GM12865 (cell line): ENCODE data around the gene GRM2.

Source experiments
- DNase-seq: peaks from one replicate; pipeline ENCODE4 v3.0.0; 2010; ENCODE audit warnings: low read depth
- H3K4me3 ChIP-seq: 2 replicates; pipeline ENCODE4 v1.5.1; 2011; ENCODE audit warnings: mild to moderate bottlenecking, low read depth, low read length, control low read depth
- TF ChIP-seq, protein P1 (sequence below): IDR thresholded peaks from 2 replicates; pipeline ENCODE4 v1.5.1; 2011; ENCODE audit warnings: low read length, control low read depth, low read depth, inconsistent platforms; ENCODE audit not compliant: insufficient read depth; ENCODE audit errors: missing control alignments

The GRM2 gene

DNA sequence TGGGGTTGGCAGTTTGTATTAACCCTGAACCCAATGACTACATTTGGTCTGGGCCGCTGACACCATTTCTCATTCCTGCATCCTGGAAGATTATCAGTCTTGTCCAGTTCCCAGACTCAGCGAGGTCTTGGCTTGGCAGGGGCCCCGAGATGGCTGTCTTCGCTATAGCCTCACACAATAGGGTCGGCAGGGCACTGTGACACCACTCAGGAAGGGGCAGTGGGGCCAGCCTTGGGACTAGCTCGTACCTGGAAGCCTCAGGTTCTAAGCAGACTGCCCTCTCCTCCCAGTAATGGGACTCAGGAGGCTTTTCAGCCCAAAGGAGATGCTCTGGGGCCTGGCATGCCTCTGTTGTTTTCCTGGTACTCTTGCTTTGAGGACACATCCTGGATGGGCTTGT is 26.7 kb upstream of the GRM2 start:
- H3K4me3 ChIP-seq, result no peak overlapping the region
- DNase-seq, result no peak
- TF ChIP-seq, protein P1, sequence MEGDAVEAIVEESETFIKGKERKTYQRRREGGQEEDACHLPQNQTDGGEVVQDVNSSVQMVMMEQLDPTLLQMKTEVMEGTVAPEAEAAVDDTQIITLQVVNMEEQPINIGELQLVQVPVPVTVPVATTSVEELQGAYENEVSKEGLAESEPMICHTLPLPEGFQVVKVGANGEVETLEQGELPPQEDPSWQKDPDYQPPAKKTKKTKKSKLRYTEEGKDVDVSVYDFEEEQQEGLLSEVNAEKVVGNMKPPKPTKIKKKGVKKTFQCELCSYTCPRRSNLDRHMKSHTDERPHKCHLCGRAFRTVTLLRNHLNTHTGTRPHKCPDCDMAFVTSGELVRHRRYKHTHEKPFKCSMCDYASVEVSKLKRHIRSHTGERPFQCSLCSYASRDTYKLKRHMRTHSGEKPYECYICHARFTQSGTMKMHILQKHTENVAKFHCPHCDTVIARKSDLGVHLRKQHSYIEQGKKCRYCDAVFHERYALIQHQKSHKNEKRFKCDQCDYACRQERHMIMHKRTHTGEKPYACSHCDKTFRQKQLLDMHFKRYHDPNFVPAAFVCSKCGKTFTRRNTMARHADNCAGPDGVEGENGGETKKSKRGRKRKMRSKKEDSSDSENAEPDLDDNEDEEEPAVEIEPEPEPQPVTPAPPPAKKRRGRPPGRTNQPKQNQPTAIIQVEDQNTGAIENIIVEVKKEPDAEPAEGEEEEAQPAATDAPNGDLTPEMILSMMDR, result no peak

DNA sequence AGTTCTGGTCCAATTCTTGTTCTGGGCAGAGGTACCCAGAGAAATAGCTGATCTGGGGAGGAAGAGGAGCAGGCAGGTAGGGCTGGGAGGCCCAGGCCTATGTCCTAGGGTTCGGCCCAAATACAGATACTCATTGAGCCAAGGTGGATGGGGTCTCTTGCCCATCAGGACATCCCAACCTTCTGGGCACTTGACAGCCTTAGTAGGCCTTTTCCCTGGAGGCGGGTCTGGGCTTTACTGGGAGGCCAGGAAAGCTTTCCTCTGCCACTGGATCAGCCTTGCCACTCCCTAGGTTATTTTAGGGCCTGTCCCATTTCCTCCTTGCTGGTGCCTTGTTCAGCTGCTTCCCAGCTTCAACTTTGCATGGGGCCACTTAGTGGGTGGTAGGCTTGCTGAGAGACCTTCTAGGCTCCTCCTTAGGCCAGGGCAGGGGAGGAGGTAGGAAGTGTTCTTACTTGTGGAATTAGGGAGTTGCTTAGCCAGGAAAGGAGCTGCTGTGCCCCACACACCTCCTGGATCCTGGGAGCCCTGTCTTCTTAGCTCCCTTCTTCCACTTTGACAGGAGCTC is 26.1 kb upstream of the GRM2 start:
- TF ChIP-seq, protein P1, result no peak
- no peak for DNase-seq
- no peak overlapping the region for H3K4me3 ChIP-seq

DNA sequence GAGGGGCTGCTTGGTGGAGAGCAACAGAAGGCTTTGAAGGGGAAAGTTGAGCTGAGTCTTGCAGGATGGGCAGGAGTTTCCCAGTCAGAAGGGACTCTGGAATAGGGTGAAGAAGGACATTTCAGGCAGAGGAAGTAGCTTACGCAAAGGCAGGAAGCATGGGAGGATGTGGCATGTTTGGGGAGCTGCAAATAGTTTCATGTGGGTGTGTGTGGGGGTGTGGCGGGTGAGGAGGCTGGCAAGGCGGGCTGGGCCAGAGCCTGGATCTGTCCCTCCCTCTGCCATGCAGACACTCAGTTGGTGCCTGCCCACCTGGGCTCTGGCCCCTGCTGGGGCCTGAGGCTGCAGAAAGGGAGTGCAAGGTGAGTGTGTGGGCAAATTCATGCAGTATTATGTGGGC is 25.4 kb upstream of the GRM2 start:
- TF ChIP-seq, protein P1, result no peak
- no peak overlapping the region for H3K4me3 ChIP-seq
- peak; percentile 59 for DNase-seq

DNA sequence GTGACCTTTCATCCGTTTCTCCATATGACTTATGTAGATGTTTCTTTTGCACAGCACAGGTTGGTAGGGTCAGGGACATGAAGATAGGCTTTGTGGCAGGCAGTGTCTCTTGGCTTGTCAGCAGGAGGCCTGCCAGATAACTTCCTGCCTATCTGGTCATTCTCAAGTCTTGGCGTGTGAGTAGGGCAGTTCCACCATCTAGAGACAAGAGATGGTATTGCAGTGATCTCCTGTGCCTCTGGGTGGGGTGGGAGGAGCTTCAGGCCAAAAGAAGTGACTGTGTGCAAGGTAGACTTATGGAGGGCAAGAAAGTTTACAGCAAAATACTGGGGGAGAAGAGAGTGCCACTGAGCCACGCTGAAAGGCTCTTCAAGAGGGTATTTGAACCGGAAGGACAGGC is 24.8 kb upstream of the GRM2 start:
- TF ChIP-seq, protein P1, result peak; percentile 84
- peak; percentile 93 for DNase-seq
- H3K4me3 ChIP-seq, result no peak overlapping the region

DNA sequence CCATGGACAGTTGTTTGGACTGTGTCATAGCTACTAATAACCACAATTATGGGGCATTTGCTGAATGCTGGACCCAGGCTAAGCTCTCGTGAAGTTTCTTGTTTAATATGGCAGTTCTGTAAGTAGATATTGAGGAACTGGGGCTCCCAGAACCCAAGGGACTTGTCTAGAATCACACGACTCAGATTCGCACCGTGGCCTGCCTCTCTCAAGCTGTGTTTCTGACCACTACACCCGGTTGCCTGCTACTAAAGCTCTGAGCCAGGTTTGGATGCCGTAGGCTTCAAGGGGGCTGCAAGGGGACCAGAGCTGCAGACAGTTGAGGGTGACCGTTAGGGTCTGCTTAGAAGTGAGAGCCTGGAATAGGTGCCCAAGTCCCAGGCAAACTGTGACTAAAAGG is 24.3 kb upstream of the GRM2 start:
- TF ChIP-seq, protein P1, result no peak
- no peak overlapping the region for H3K4me3 ChIP-seq
- DNase-seq, result no peak

DNA sequence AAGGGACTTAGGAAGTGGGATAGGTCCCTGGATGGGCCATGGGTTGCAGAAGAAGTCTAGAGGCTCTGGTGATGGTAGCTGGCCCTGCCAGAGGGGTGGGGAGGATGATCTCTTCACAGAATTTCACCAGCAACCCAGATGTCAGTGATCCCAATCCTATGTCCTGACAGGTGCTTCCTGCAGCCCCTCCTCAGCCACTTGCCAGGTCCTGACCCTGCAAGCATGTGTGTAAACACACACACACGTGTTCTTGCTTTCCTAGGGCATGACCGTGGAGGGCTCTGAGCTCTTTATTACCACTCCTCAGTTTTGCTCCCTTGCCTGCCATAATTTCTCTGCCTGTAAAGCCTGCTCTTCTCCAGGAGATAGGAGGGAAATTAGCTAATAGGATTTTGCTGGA is 23.3 kb upstream of the GRM2 start:
- TF ChIP-seq, protein P1, result no peak
- DNase-seq, result no peak
- no peak overlapping the region for H3K4me3 ChIP-seq
